GM04503 (cell line): ENCODE measurements around the gene CAMTA1.

Experiments
- DNase-seq: peaks from one replicate; pipeline ENCODE4 v3.0.0-alpha.2; 2012; ENCODE audit warnings: low read depth

CAMTA1 gene

GRCh38 chr1:7343882-7344281, 558.6 kb downstream of the CAMTA1 start:
- DNase-seq, result no peak

DNA sequence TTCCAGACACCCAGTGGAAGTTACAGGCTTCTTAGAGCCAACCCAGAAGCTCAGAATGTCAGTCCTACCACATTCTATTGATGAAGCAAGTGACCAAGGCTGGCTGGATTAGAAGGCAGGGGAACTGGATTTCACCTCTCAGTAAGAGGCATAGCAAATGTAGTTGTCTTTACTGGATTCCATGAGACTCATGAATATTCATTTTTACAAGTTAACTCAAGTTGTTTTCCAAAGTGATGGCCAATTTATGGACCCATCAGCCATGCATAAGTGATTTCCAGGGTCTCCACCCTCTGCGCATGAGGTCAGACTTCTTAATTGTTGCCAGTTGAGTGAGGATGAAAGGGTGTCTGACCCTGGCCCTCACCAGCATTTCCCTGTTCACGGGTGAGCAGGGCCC, 559.0 kb downstream of the CAMTA1 start:
- no peak for DNase-seq

DNA sequence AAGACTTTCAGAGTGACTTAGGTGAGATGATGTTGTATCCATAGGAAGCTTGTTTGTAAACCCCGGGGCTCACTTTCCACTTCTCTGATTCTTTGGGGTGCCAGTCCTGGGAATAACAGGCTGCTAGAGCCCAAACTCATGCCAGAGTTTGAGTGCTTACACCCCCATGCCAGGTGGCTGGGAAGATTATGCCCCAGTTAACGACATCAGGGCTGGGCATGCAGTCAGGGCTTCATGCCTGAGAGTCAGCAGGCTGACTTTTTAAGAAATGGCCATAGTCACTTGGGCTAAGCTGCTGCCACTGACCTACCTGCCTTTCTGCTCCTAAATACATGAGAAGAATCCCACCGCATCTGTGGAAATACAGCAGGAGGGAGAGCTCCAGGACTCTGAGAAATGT, 560.3 kb downstream of the CAMTA1 start:
- no peak for DNase-seq

DNA sequence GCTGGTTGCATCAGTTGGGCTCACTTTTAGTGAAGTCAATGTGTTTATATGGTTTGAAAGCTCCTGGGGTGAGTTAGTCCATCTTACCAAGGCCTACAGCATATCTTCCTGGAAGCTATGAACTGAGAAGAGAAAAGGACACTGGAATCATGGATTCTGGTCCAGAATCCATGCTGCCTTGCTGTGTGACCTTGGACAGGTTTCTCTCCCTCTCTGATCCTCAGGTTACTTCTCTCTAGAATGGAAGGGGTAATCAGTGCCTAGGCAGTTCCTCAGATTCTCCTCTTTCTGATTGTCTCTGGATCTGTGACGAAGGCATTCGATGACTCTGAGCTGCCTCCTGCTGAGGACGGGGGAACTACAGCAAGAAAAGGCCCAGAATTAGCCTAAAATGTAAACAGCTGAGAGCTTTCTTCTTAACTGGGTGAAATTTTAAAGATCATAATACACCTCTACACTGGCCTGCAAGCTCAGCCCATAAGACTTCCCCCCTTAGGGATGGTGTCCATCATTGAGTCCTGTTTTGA, 560.9 kb downstream of the CAMTA1 start:
- no peak for DNase-seq

GRCh38 chr1:7346600-7347570, 561.6 kb downstream of the CAMTA1 start:
- no peak for DNase-seq

DNA sequence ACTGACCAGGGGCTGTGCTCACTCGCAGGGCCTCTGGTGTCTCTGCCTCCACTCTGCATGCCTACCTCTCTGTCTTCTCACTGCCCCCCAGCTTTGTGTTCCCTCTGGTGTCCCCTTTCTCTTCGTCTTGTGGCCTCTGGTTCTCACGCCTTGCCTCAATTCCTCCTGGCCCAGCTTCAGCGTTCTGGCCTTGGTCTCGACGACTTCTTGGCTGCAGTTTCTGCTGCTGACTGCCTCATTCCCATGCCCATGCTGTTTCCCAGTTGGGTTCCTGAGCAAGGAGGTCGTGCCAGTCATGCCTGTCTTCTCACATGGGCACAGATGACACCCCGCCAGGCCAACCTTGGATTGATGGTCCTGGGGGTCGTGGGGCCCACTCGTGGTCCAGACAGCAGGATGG, 562.8 kb downstream of the CAMTA1 start:
- no peak for DNase-seq

DNA sequence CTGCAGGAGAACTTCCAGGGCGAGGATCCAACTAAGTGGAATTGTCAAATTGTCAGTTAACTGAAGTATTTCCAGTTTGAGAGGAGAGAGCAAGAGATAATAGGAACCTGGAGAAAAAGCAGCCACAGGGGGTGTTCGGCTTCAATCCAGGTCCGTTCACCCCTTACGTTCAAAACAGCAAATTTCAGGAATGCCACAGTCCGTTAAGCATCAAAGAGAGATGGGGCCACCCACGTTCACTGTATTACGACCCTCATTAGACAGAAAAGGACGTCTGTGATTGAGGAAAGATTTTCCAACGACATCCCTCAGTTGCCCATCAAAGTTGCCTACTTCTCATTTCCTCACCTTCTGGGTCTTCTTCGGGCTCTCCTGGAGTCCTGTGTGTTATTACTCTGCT, 563.3 kb downstream of the CAMTA1 start:
- no peak for DNase-seq

GRCh38 chr1:7350804-7351203, 565.5 kb downstream of the CAMTA1 start:
- no peak for DNase-seq

- DNase-seq, result no peak
Measured at GRCh38 chr1:7351649-7352048, 566.4 kb downstream of the CAMTA1 start.

- no peak for DNase-seq
Measured at GRCh38 chr1:7352364-7352763, 567.1 kb downstream of the CAMTA1 start.

DNA sequence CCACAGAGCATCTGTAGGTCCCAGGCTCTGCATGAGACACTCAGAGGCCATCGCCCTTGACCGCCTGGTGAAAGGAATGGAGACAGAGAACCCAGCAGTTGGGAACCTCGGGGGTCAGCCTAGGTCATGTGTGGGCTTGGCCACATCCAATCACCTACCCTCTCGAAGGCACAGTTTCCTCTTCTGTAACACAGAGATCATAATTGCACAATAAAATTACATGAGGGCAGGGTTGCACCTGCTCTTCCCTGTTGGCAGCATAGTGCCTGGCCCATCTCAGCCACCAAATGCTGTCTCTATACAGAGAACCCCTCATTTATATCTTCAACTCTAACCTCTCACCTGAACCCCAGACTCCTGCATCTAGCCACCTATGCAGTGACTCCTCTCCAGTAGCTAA, 567.7 kb downstream of the CAMTA1 start:
- DNase-seq, result no peak

DNA sequence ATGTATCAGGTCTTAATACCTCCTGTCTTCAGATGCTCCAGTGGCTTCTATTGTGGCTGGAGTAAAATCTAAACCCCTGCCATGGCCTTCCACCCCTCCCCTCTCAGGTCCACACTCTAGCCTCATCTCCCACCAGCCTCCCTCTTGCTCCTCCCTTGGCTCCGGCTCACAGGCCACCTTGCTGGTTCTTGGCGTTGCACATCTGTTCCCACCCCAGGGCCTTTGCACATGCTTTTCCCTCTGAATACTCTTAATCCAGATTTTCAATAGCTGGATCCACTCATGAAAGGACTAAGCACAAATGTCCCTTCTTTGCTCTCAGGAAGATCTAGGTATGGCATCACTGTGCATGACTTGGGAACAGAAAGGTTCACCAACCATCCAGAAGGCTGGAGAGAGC, 570.4 kb downstream of the CAMTA1 start:
- no peak for DNase-seq

- DNase-seq, result no peak
Measured at GRCh38 chr1:7356079-7356478, 570.8 kb downstream of the CAMTA1 start.

GRCh38 chr1:7358425-7358824, 573.2 kb downstream of the CAMTA1 start:
- no peak for DNase-seq

- no peak for DNase-seq
Measured at GRCh38 chr1:7360526-7360925, 575.3 kb downstream of the CAMTA1 start.

GRCh38 chr1:7362947-7363346, 577.7 kb downstream of the CAMTA1 start:
- no peak for DNase-seq

- no peak for DNase-seq
Measured at GRCh38 chr1:7363450-7363849, 578.2 kb downstream of the CAMTA1 start.

DNA sequence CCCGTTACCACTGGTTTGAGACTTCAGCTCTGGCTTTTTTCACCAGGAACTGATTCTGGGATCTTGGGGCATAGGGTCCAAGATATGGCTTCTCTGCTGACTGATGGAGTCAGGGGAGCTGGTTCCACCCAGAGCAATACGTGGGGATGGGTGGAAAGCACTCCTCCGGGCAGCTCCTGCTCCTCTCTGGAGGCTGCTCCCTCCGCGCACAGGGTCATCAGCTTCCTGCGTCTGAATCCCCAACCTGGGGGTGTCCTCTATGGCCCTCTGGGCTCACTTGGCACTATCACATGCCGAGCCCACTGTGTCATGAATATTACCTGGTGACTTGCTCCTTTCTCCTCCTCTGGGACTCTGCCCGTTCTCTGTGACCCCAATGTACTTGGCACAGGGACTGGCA, 580.5 kb downstream of the CAMTA1 start:
- no peak for DNase-seq

DNA sequence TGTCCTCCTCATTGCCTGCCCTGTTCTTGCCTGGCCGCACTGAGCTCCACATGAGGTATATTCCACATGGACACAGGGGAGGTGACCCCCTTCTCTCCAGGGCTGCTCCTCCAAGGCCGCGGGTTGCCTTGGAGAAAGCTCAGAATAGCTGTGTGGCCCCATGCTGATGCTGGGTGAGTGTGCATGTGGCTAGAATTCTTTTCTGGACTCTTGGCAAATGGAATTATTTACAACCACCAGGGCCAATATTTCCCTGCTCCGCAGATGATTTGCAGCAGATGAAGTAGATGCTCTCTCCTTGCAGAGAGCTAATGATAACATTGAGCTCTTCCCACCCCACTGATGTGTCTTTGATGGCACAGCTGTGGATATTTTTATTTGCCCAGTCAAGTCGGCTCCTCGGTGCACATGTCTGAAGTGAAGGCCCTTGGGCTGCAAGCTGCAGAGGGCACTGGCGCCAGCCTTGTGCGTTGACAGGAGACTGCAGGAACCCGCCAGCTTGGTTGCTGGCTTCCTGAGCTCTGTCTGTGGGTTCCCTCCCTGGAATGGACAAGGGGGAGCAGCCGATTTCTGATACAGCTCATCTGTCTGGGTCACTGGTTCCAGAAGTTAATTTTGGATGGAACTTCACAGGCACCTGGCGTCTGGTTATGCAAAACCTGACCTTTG, 581.2 kb downstream of the CAMTA1 start:
- no peak for DNase-seq

GRCh38 chr1:7366955-7367665, 581.9 kb downstream of the CAMTA1 start:
- no peak for DNase-seq

GRCh38 chr1:7369866-7370265, 584.6 kb downstream of the CAMTA1 start:
- DNase-seq, result no peak

DNA sequence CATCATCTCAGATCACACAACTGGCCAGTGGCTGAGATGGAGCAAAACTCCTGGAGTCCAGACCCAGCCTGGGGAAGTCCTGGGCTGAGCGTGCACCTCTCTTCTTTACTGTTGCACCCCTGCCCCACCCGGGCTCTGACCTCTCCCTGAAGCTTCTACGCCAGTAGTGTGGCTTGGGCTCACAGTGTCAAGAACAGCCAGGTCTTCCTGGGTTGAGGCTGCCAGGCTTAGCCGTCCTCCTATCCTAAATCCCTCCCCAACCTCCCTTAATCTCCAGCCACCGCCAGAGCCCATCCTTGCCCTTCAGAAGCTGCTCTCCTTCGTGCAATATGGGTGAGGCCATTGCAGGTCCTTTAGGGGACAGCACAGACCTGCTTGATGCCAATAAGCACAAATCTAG, 586.7 kb downstream of the CAMTA1 start:
- no peak for DNase-seq
